Measurements from ENCODE around the gene CHIC2. TPM values are rescaled to one million over a fixed set of nuclear protein-coding genes. Genes with fewer than 3 reads are reported as not detected.
"Not testable (repeated sequence)": the region's sequence is repeated elsewhere in the genome, so short reads cannot be mapped to it uniquely, and the experiment has no call there.

Gene CHIC2
- total RNA-seq (10 to 100 TPM; 38.8 to 59.3 (median 40.5) TPM), total RNA-seq (12.1 to 52.4 (median 37.2) reads per million in 29 experiments)
- 43.5 TPM for total RNA-seq (2013)

GRCh38 chr4:54064317-54065111, at the start of gene CHIC2:
Gene CHIC2, minus strand, starts transcription at chr4:54064605. Its CDS starts 305 bp downstream, at chr4:54064300.
- POLR2A ChIA-PET, result interaction anchor here (0.5 to 0.6 kb wide), 3 partner anchors 24 to 80 kb away, joined by 3 to 5 read pairs (median 3); no protein-coding TSS in a partner anchor
- peak within 1 kb of the TSS; percentile 98 to 99 for H3K27ac Mint-ChIP-seq

GRCh38 chr4:54113206-54113605, 48.8 kb upstream of the CHIC2 start:
- H3K27me3 ChIP-seq (replicated peaks in 1 of 2; ENCODE audit: control insufficient read depth in 2 of 2, extremely low read depth in 1 of 2, insufficient read depth in 2 of 2, low read length in 1 of 2), result peaks cover 18 to 30% of the 10 kb centered on the region in 2 experiments
- H3K9me3 ChIP-seq; H3K27ac Mint-ChIP-seq; H3K9me3 Mint-ChIP-seq; H3K4me3 Mint-ChIP-seq; H3K36me3 ChIP-seq (ENCODE audit: control insufficient read depth in 2 of 2, extremely low read depth in 1 of 2, insufficient read depth in 1 of 2, low read length in 1 of 2); H3K27ac ChIP-seq (ENCODE audit: low read length); POLR2A ChIA-PET; ATAC-seq (replicated peaks in 1 of 4); H3K36me3 Mint-ChIP-seq; H3K4me3 ChIP-seq (ENCODE audit: control insufficient read depth in 1 of 2, extremely low read depth in 1 of 2, low read length in 1 of 2); DNase-seq: not testable (repeated sequence)
- H3K4me1 Mint-ChIP-seq, result peaks cover 19 to 23% (median 22%) of the 10 kb centered on the region in 3 donors
- H3K27me3 Mint-ChIP-seq, result peaks cover 60 to 67% of the 10 kb centered on the region in 2 donors
- CTCF ChIA-PET, result interaction anchor here in 1 of 2 donors (0.6 kb wide), 1 partner anchor 120 kb away, joined by 4 read pairs; no protein-coding TSS in a partner anchor
- no CpG with 5 or more reads among the region's 1 CpG for WGBS (ENCODE audit: insufficient coverage)
- peaks cover 3 to 15% of the 10 kb centered on the region in 2 experiments for H3K4me1 ChIP-seq (ENCODE audit: control insufficient read depth in 1 of 2, extremely low read depth in 1 of 2, insufficient read depth in 2 of 2, low read length in 2 of 2)

More at GRCh38 chr4:54064317-54065111, at the start of gene CHIC2:
- H3K27ac ChIP-seq (ENCODE audit: low read length), result peak within 1 kb of the TSS; percentile 92
- Mint-ChIP-seq H3K9me3 (no peaks in the 10 kb centered on the region), H3K36me3 (peaks cover 15% of the 10 kb centered on the region), H3K4me3 (peak within 1 kb of the TSS; percentile 89 to 99 (median 98)), H3K27me3 (no peaks in the 10 kb centered on the region), H3K4me1 (peaks cover 46 to 52% (median 47%) of the 10 kb centered on the region in 3 donors)
- peak; percentile 93 to 94 (median 94) for ATAC-seq (replicated peaks in 1 of 4)
- H3K9me3 ChIP-seq, result no peaks in the 10 kb centered on the region
- peak; percentile 92 to 99 (median 97) for DNase-seq
- no peaks in the 10 kb centered on the region for H3K27me3 ChIP-seq (replicated peaks in 1 of 2; ENCODE audit: control insufficient read depth in 2 of 2, extremely low read depth in 1 of 2, insufficient read depth in 2 of 2, low read length in 1 of 2)
- peak within 1 kb of the TSS; percentile 85 to 99 for H3K4me3 ChIP-seq (ENCODE audit: control insufficient read depth in 1 of 2, extremely low read depth in 1 of 2, low read length in 1 of 2)
- peaks cover 3 to 45% of the 10 kb centered on the region in 2 experiments for H3K4me1 ChIP-seq (ENCODE audit: control insufficient read depth in 1 of 2, extremely low read depth in 1 of 2, insufficient read depth in 2 of 2, low read length in 2 of 2)
- H3K36me3 ChIP-seq (ENCODE audit: control insufficient read depth in 2 of 2, extremely low read depth in 1 of 2, insufficient read depth in 1 of 2, low read length in 1 of 2), result no peaks in the 10 kb centered on the region
- CTCF ChIA-PET, result interaction anchor here in 1 of 2 donors (1.6 kb wide), 1 partner anchor 10 kb away, joined by 7 read pairs; no protein-coding TSS in a partner anchor
- WGBS (ENCODE audit: insufficient coverage), result under 1% methylated on average over 84 of the region's 87 CpGs

DNA sequence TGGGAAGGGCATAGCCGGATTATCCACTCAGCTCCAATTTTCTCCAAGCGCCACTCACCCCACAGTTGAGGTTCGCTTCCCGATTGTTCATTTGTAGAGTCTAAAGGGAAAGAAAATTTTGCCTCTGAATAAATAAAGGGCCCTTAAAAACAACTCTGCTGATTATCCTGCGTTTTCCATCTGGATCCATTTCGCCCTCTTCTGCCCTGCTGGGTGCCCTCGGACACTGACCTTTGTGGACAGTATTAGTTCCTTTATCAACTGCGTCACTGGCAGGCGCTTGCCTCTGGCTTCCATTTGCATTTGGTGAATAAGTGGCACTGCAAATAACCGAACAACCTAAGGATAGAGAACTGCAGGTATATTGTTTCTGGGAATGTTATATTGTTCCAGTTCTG, 45.6 kb upstream of the CHIC2 start:
- Histone ChIP-seq H3K9me3 (no peaks in the 10 kb centered on the region), H3K4me1 (ENCODE audit: control insufficient read depth in 1 of 2, extremely low read depth in 1 of 2, insufficient read depth in 2 of 2, low read length in 2 of 2) (peaks cover 3 to 22% of the 10 kb centered on the region in 2 experiments), H3K27ac (ENCODE audit: low read length) (no peak overlapping the region), H3K27me3 (replicated peaks in 1 of 2; ENCODE audit: control insufficient read depth in 2 of 2, extremely low read depth in 1 of 2, insufficient read depth in 2 of 2, low read length in 1 of 2) (peaks cover 27 to 49% of the 10 kb centered on the region in 2 experiments), H3K36me3 (ENCODE audit: control insufficient read depth in 2 of 2, extremely low read depth in 1 of 2, insufficient read depth in 1 of 2, low read length in 1 of 2) (no peaks in the 10 kb centered on the region), H3K4me3 (ENCODE audit: control insufficient read depth in 1 of 2, extremely low read depth in 1 of 2, low read length in 1 of 2) (no peak overlapping the region)
- CTCF ChIA-PET, result no interaction called here
- H3K9me3 Mint-ChIP-seq, result peaks cover 0 to under 1% (median 0%) of the 10 kb centered on the region in 3 donors
- 31% methylated on average over 5 of the region's 10 CpGs for WGBS (ENCODE audit: insufficient coverage)
- peaks cover 30 to 37% (median 33%) of the 10 kb centered on the region in 3 donors for H3K4me1 Mint-ChIP-seq
- no peaks in the 10 kb centered on the region for H3K36me3 Mint-ChIP-seq
- peaks cover 66 to 70% of the 10 kb centered on the region in 2 donors for H3K27me3 Mint-ChIP-seq
- H3K27ac Mint-ChIP-seq, result no peak overlapping the region
- POLR2A ChIA-PET, result no interaction called here
- no peak for DNase-seq
- peak overlapping the region in 1 of 3 donors; percentile 45 for H3K4me3 Mint-ChIP-seq
- ATAC-seq (replicated peaks in 1 of 4), result no peak

DNA sequence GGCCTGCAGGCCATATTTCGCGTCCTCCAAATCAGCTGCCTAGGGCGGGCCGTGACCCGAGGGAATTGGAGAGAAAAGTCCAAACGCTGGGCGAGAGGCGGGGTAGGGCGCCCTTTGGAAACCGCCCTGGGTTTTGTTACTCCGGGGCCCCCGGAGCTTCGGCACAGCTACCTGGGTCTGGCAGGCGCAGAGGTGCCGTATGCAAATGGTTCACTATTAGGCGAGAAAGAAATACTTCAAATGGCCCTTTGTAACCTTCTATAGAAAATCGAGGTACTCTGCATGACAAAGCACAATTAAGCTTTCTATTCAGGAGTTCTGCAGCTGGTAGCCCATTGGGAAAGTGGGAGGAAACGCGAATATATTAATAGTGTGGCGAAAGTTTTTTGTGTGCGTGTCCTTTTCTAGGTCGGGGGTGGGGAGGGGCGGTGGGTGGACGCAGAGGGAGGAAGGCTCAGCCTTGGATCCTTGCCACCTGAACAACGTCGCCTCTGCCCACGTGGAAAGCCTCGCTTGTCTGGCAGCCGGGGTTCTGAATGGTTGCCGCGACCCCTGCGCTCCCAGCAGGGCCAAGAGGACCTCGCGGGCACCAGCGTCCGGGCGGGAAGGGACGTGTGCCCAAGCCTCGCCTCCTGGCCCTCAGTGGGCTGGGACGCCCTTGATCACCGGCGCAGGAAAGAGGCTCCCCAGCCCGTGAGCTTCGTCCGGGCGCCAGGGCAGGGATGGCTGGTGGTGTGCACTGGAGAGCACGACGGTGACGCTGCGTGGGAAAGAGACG, 45.0 kb upstream of the CHIC2 start:
- Histone ChIP-seq H3K27ac (ENCODE audit: low read length) (no peak overlapping the region), H3K4me1 (ENCODE audit: control insufficient read depth in 1 of 2, extremely low read depth in 1 of 2, insufficient read depth in 2 of 2, low read length in 2 of 2) (peaks cover 3 to 22% of the 10 kb centered on the region in 2 experiments), H3K9me3 (no peaks in the 10 kb centered on the region), H3K4me3 (ENCODE audit: control insufficient read depth in 1 of 2, extremely low read depth in 1 of 2, low read length in 1 of 2) (peak overlapping the region in 1 of 2 donors; percentile 25), H3K36me3 (ENCODE audit: control insufficient read depth in 2 of 2, extremely low read depth in 1 of 2, insufficient read depth in 1 of 2, low read length in 1 of 2) (no peaks in the 10 kb centered on the region), H3K27me3 (replicated peaks in 1 of 2; ENCODE audit: control insufficient read depth in 2 of 2, extremely low read depth in 1 of 2, insufficient read depth in 2 of 2, low read length in 1 of 2) (peaks cover 30 to 51% of the 10 kb centered on the region in 2 experiments)
- Mint-ChIP-seq H3K27ac (no peak overlapping the region), H3K9me3 (no peaks in the 10 kb centered on the region), H3K36me3 (no peaks in the 10 kb centered on the region), H3K4me3 (peak overlapping the region in 1 of 3 donors; percentile 67), H3K27me3 (peaks cover 69 to 70% of the 10 kb centered on the region in 2 donors), H3K4me1 (peaks cover 32 to 37% (median 36%) of the 10 kb centered on the region in 3 donors)
- ChIA-PET POLR2A (no interaction called here), CTCF (no interaction called here)
- ATAC-seq (replicated peaks in 1 of 4) (no peak), DNase-seq (no peak)
- 11% methylated on average over 29 of the region's 51 CpGs for WGBS (ENCODE audit: insufficient coverage)

- 7% methylated on average over 9 of the region's 22 CpGs for WGBS (ENCODE audit: insufficient coverage)
- POLR2A ChIA-PET, result interaction anchor here in 1 of 2 donors (0.7 kb wide), 1 partner anchor 1708 kb away, joined by 3 read pairs; no protein-coding TSS in a partner anchor
Measured at GRCh38 chr4:54107951-54108748, 43.7 kb upstream of the CHIC2 start.

More at GRCh38 chr4:54107951-54108748, 43.7 kb upstream of the CHIC2 start:
- no peak overlapping the region for H3K27ac ChIP-seq (ENCODE audit: low read length)
- peaks cover 72 to 75% of the 10 kb centered on the region in 2 donors for H3K27me3 Mint-ChIP-seq
- DNase-seq (no peak), ATAC-seq (replicated peaks in 1 of 4) (peak in 1 of 4 experiments; percentile 55)
- H3K36me3 ChIP-seq (ENCODE audit: control insufficient read depth in 2 of 2, extremely low read depth in 1 of 2, insufficient read depth in 1 of 2, low read length in 1 of 2), result no peaks in the 10 kb centered on the region
- peaks cover 36 to 58% of the 10 kb centered on the region in 2 experiments for H3K27me3 ChIP-seq (replicated peaks in 1 of 2; ENCODE audit: control insufficient read depth in 2 of 2, extremely low read depth in 1 of 2, insufficient read depth in 2 of 2, low read length in 1 of 2)
- H3K4me3 Mint-ChIP-seq, result peak overlapping the region; percentile 67 to 73 (median 72)
- H3K36me3 Mint-ChIP-seq, result no peaks in the 10 kb centered on the region
- H3K9me3 ChIP-seq, result no peaks in the 10 kb centered on the region
- CTCF ChIA-PET, result interaction anchor here in 1 of 2 donors (0.6 to 0.7 kb wide), 4 partner anchors 9 to 1523 kb away, joined by 3 to 8 read pairs (median 4); no protein-coding TSS in a partner anchor
- no peaks in the 10 kb centered on the region for H3K9me3 Mint-ChIP-seq
- H3K4me3 ChIP-seq (ENCODE audit: control insufficient read depth in 1 of 2, extremely low read depth in 1 of 2, low read length in 1 of 2), result peak overlapping the region in 1 of 2 donors; percentile 57
- peaks cover 38 to 40% (median 39%) of the 10 kb centered on the region in 3 donors for H3K4me1 Mint-ChIP-seq
- peak overlapping the region in 1 of 2 donors; percentile 65 for H3K27ac Mint-ChIP-seq
- peaks cover 5 to 28% of the 10 kb centered on the region in 2 experiments for H3K4me1 ChIP-seq (ENCODE audit: control insufficient read depth in 1 of 2, extremely low read depth in 1 of 2, insufficient read depth in 2 of 2, low read length in 2 of 2)

Measured in T-cell (primary cell).